Endodermal cell (in vitro differentiated cells): ENCODE measurements around the gene SEPTIN12. TPM values are rescaled to one million over a fixed set of nuclear protein-coding genes. Genes with fewer than 3 reads are reported as not detected.

Source experiments
- DNase-seq: peaks from one replicate; pipeline ENCODE4 v3.0.0-alpha.2; 2017
- H3K27ac ChIP-seq: 2 replicates; pipeline ENCODE4 v1.5.1; 2013; ENCODE audit warnings: mild to moderate bottlenecking, low read depth, low read length, moderate library complexity
- H3K27me3 ChIP-seq: 2 replicates; pipeline ENCODE4 v1.6.1; 2013; ENCODE audit warnings: mild to moderate bottlenecking, low read length, moderate library complexity; ENCODE audit not compliant: insufficient read depth, control insufficient read depth, poor library complexity, severe bottlenecking
- H3K36me3 ChIP-seq: 2 replicates; pipeline ENCODE4 v1.7.0; 2013; ENCODE audit warnings: mild to moderate bottlenecking, low read length, moderate library complexity; ENCODE audit not compliant: control insufficient read depth, insufficient read depth
- H3K4me1 ChIP-seq: one replicate; pipeline ENCODE4 v1.7.0; 2013; ENCODE audit warnings: low read length; ENCODE audit not compliant: control insufficient read depth, insufficient read depth
- H3K4me3 ChIP-seq: 2 replicates; pipeline ENCODE4 v1.5.1; 2013; ENCODE audit warnings: mild to moderate bottlenecking, low read length, moderate library complexity
- H3K9ac ChIP-seq: 2 replicates; pipeline ENCODE4 v1.6.1; 2013; ENCODE audit warnings: mild to moderate bottlenecking, low read length, moderate library complexity; ENCODE audit not compliant: poor library complexity, severe bottlenecking; ENCODE audit errors: extremely low read depth
- H3K9me3 ChIP-seq: 2 replicates; pipeline ENCODE4 v1.6.1; 2013; ENCODE audit warnings: mild to moderate bottlenecking, low read length, moderate library complexity; ENCODE audit not compliant: control insufficient read depth
- H3K27ac Mint-ChIP-seq: 2 replicates; pipeline ENCODE4 v1.8.0; 2020; ENCODE audit warnings: mixed read lengths
- H3K27me3 Mint-ChIP-seq: 2 replicates; pipeline ENCODE4 v1.8.0; 2021; ENCODE audit warnings: mild to moderate bottlenecking, mixed read lengths; ENCODE audit not compliant: insufficient read depth
- H3K36me3 Mint-ChIP-seq: 2 replicates; pipeline ENCODE4 v1.8.0; 2020; ENCODE audit warnings: low read depth, mixed read lengths
- H3K4me1 Mint-ChIP-seq: 2 replicates; pipeline ENCODE4 v1.8.0; 2020; ENCODE audit warnings: mixed read lengths
- H3K4me3 Mint-ChIP-seq: 2 replicates; pipeline ENCODE4 v1.8.0; 2020; ENCODE audit warnings: mild to moderate bottlenecking, moderate library complexity, mixed read lengths
- H3K9me3 Mint-ChIP-seq: 2 replicates; pipeline ENCODE4 v1.8.0; 2020; ENCODE audit warnings: mild to moderate bottlenecking, mixed read lengths
- WGBS, 2 experiments: methylation state at CpG; one replicate each; pipeline versions ENCODE4 v1.1.5 to v1.1.7; 2013; ENCODE audit warnings: missing lambda C conversion rate in 2 of 2, mixed read lengths in 1 of 2; ENCODE audit not compliant: insufficient coverage in 1 of 2, insufficient read length in 1 of 2; 5-methylcytosine and 5-hydroxymethylcytosine counted together
- total RNA-seq, 2 donors: library from RNA; stranded (reverse); fragmentation: NEBNext Ultra II Directional in 1 of 2; extraction: Animal tissue kit (Norgen Biotek cat#: 25700) in 1 of 2; gene quantifications; 2 replicates in 1 of 2; 3 replicates in 1 of 2; pipeline ENCODE4 v1.2.1, GENCODE V29; 2021
- TF ChIP-seq, protein P1 (sequence below): fragments of 200-600 bp; sonication (generic); conservative IDR thresholded peaks from 2 replicates; pipeline ENCODE4 v1.5.0; 2021; ENCODE audit warnings: antibody characterized with exemption, mild to moderate bottlenecking

SEPTIN12 gene
- total RNA-seq, 2 donors from 2014 or later = 0.40 to 0.73 TPM

DNA sequence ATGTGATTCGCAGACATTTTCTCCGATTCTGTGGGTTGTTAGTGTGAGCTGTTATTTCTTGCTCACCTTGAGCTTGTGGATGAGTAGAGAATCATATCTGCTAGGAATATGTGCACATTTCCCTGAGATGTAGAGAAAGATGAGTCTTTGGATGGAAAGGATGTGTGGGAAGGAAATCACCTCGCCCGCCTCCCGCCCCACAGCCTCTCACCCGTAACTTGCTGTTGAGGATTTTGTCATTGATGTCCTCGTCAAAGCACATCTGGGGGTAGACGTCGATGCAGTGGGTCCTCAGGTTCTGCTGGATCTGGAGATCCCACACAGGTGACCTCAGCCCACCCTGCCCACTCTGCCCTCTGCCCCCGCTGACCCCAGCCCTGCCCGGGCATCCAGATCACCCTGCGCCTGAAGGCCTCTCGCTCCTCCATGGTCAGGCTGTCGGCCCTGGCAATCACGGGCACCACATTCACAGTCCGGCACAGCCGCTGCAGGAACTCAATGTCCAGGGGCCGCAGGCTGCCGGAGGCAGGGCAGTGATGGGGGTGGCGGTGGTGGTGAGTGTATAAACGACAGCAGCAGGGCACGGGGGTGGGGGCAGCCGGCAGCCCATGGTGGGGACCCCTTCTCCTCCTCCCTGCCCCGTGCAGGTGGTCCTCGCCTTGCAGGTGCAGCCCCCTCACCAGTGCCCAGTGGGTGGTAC lies 4.7 kb downstream of the SEPTIN12 start:
- H3K4me1 Mint-ChIP-seq = peaks cover 8% of the 10 kb centered on the region
- H3K9me3 Mint-ChIP-seq = no peaks in the 10 kb centered on the region
- WGBS, 2 experiments = 90 to 96% methylated on average over 6 to 25 of the region's 25 CpGs
- TF ChIP-seq, protein P1, sequence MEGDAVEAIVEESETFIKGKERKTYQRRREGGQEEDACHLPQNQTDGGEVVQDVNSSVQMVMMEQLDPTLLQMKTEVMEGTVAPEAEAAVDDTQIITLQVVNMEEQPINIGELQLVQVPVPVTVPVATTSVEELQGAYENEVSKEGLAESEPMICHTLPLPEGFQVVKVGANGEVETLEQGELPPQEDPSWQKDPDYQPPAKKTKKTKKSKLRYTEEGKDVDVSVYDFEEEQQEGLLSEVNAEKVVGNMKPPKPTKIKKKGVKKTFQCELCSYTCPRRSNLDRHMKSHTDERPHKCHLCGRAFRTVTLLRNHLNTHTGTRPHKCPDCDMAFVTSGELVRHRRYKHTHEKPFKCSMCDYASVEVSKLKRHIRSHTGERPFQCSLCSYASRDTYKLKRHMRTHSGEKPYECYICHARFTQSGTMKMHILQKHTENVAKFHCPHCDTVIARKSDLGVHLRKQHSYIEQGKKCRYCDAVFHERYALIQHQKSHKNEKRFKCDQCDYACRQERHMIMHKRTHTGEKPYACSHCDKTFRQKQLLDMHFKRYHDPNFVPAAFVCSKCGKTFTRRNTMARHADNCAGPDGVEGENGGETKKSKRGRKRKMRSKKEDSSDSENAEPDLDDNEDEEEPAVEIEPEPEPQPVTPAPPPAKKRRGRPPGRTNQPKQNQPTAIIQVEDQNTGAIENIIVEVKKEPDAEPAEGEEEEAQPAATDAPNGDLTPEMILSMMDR = no peak
- DNase-seq = no peak
- Histone ChIP-seq H3K27ac (no peak overlapping the region), H3K4me3 (no peak overlapping the region), H3K9me3 (no peaks in the 10 kb centered on the region), H3K4me1 (peaks cover 10% of the 10 kb centered on the region), H3K36me3 (no peaks in the 10 kb centered on the region), H3K27me3 (no peaks in the 10 kb centered on the region), H3K9ac (no peak overlapping the region)
- H3K36me3 Mint-ChIP-seq = no peaks in the 10 kb centered on the region
- no peak overlapping the region for H3K27ac Mint-ChIP-seq
- H3K27me3 Mint-ChIP-seq = no peaks in the 10 kb centered on the region
- H3K4me3 Mint-ChIP-seq = no peak overlapping the region

DNA sequence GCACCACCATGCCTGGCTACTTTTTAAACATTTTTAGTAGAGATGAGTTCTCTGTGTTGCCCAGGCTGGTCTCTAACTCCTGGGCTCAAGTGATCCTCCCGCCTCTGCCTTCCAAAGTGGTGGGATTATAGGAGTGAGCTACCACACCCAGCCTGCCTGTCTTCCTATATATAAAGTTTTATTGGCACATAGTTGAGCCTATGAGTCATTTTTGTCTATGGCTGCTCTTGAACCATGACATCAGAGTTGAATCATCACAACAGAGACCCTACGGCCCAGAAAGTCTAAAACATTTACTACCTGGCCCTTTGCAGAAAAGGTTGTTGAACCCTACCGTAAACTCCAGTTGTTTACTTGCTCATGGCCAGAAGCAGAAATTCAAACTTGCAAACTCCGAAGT lies 7.9 kb downstream of the SEPTIN12 start:
- Histone ChIP-seq H3K9ac (no peak overlapping the region), H3K27ac (no peak overlapping the region), H3K36me3 (no peaks in the 10 kb centered on the region), H3K4me1 (peaks cover 2% of the 10 kb centered on the region), H3K4me3 (no peak overlapping the region), H3K27me3 (no peaks in the 10 kb centered on the region), H3K9me3 (no peaks in the 10 kb centered on the region)
- DNase-seq = no peak
- H3K36me3 Mint-ChIP-seq = no peaks in the 10 kb centered on the region
- WGBS, 2 experiments = 92 to 100% methylated on average over 3 to 4 of the region's 4 CpGs
- no peak overlapping the region for H3K4me3 Mint-ChIP-seq
- TF ChIP-seq, protein P1 = no peak
- no peaks in the 10 kb centered on the region for H3K9me3 Mint-ChIP-seq
- H3K27me3 Mint-ChIP-seq = no peaks in the 10 kb centered on the region
- H3K4me1 Mint-ChIP-seq = no peaks in the 10 kb centered on the region
- no peak overlapping the region for H3K27ac Mint-ChIP-seq

DNA sequence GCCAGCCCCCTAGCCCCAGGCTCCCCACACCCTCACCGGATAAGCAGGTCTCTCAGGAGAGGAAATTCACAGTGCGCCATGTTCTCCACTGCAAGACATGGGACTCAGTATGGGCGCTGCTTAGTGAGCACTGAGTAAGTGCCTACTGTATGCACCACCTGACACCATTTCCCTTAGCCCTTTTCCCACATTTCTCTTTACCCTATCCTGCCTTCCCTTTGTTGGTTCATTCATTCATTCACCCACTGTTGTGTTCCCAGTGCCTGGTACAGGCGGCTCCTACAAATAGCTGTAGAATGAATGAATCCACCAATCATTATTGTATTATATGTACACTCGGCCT lies 10.1 kb downstream of the SEPTIN12 start:
- no peaks in the 10 kb centered on the region for H3K36me3 ChIP-seq
- H3K36me3 Mint-ChIP-seq = no peaks in the 10 kb centered on the region
- DNase-seq = no peak
- TF ChIP-seq, protein P1 = no peak
- H3K9ac ChIP-seq = no peak overlapping the region
- peaks cover 3% of the 10 kb centered on the region for H3K4me1 ChIP-seq
- WGBS, 2 experiments = 89 to 100% methylated on average over 3 to 5 of the region's 5 CpGs
- no peak overlapping the region for H3K27ac ChIP-seq
- no peak overlapping the region for H3K4me3 ChIP-seq
- H3K27ac Mint-ChIP-seq = no peak overlapping the region
- peaks cover 5% of the 10 kb centered on the region for H3K4me1 Mint-ChIP-seq
- no peak overlapping the region for H3K4me3 Mint-ChIP-seq
- H3K9me3 Mint-ChIP-seq = no peaks in the 10 kb centered on the region
- no peaks in the 10 kb centered on the region for H3K27me3 ChIP-seq
- no peaks in the 10 kb centered on the region for H3K9me3 ChIP-seq
- no peaks in the 10 kb centered on the region for H3K27me3 Mint-ChIP-seq
